B cell (primary cell): ENCODE data around the gene MAN1A2. TPM values are rescaled to one million over a fixed set of nuclear protein-coding genes. Genes with fewer than 3 reads are reported as not detected.

Experiments used
- ATAC-seq: fragments of 200-7000 bp; cut with Tn5 transposase; one replicate; pipeline ENCODE4 v1.10.0; 2021; ENCODE audit warnings: low read depth, mild to moderate bottlenecking, moderate number of reproducible peaks, moderate library complexity
- CTCF ChIA-PET: fragments of 350-600 bp; sonication (Branson Sonifier 250); formaldehyde crosslinking; loops from one replicate; lab custom pipeline; 2021; ENCODE audit warnings: antibody characterized with exemption, inconsistent platforms; lab: Charles Lee
- POLR2A ChIA-PET: fragments of 350-600 bp; sonication (Branson Sonifier 250); formaldehyde crosslinking; loops from one replicate; lab custom pipeline; 2021; ENCODE audit warnings: antibody characterized with exemption; lab: Charles Lee
- DNase-seq: peaks from one replicate; pipeline ENCODE4 v3.0.0; 2013
- H2AFZ ChIP-seq: 2 replicates; pipeline ENCODE4 v1.6.1; 2012; ENCODE audit warnings: mild to moderate bottlenecking, low read depth, low read length; ENCODE audit not compliant: insufficient read depth, poor library complexity, severe bottlenecking
- H3K27ac ChIP-seq, 2 donors: 1 replicate in 1 of 2; 2 replicates in 1 of 2; pipeline ENCODE4 v1.5.1; 2012 to 2013; ENCODE audit warnings: low read length in 2 of 2, mild to moderate bottlenecking in 2 of 2, moderate library complexity in 1 of 2
- H3K27me3 ChIP-seq, 4 experiments: fragments of 200-600 bp in 1 of 4; sonication (generic) in 1 of 4; replicated peaks in 1 of 4; 1 replicate in 2 of 4; 2 replicates in 2 of 4; pipeline versions ENCODE4 v1.6.1 to v1.7.0; 2013 to 2016; ENCODE audit warnings: low read length in 3 of 4, mild to moderate bottlenecking in 2 of 4, mixed read lengths in 1 of 4, moderate library complexity in 1 of 4; ENCODE audit not compliant: insufficient read depth in 4 of 4, control insufficient read depth in 3 of 4; ENCODE audit errors: control extremely low read depth in 1 of 4
- H3K36me3 ChIP-seq, 2 experiments: replicated peaks in 1 of 2; 1 replicate in 1 of 2; 2 replicates in 1 of 2; pipeline versions ENCODE4 v1.6.1 to v1.7.1; 2013; ENCODE audit warnings: low read length in 1 of 2; ENCODE audit not compliant: insufficient read depth in 2 of 2, control insufficient read depth in 1 of 2; ENCODE audit errors: control extremely low read depth in 1 of 2, extremely low read depth in 1 of 2
- H3K4me1 ChIP-seq, 2 donors: fragments of 200-600 bp in 1 of 2; sonication (generic) in 1 of 2; 1 replicate in 1 of 2; 2 replicates in 1 of 2; pipeline versions ENCODE4 v1.5.1 to v1.6.1; 2013 to 2017; ENCODE audit warnings: low read length in 2 of 2; ENCODE audit not compliant: control insufficient read depth in 2 of 2, insufficient read depth in 2 of 2
- H3K4me2 ChIP-seq: replicated peaks from 2 replicates; pipeline ENCODE3; 2012; ENCODE audit warnings: mild to moderate bottlenecking, low read depth, low read length; ENCODE audit not compliant: poor library complexity, severe bottlenecking
- H3K4me3 ChIP-seq, 5 experiments: fragments of 200-600 bp in 1 of 5; sonication (generic) in 1 of 5; 1 replicate in 3 of 5; 2 replicates in 2 of 5; pipeline versions ENCODE4 v1.5.1 to v1.7.0; 2011 to 2016; ENCODE audit warnings: low read length in 4 of 5, mild to moderate bottlenecking in 4 of 5, low read depth in 2 of 5, control low read depth in 1 of 5, moderate library complexity in 1 of 5; ENCODE audit not compliant: insufficient read depth in 1 of 5; ENCODE audit errors: control extremely low read depth in 1 of 5, extremely low read depth in 1 of 5
- H3K79me2 ChIP-seq: fragments of 200-600 bp; sonication (generic); one replicate; pipeline ENCODE4 v1.6.0; 2016; ENCODE audit warnings: low read length; ENCODE audit not compliant: control insufficient read depth, insufficient read depth
- H3K9ac ChIP-seq: fragments of 200-600 bp; sonication (generic); 2 replicates; pipeline ENCODE4 v1.6.1; 2017; ENCODE audit warnings: mild to moderate bottlenecking, low read length, moderate library complexity
- H3K9me3 ChIP-seq, 3 donors: one replicate each; pipeline versions ENCODE4 v1.6.1 to v1.7.1; 2013; ENCODE audit warnings: low read length in 2 of 3; ENCODE audit not compliant: control insufficient read depth in 2 of 3, insufficient read depth in 1 of 3; ENCODE audit errors: control extremely low read depth in 1 of 3
- H4K20me1 ChIP-seq: 2 replicates; pipeline ENCODE4 v1.6.0; 2012; ENCODE audit warnings: mild to moderate bottlenecking, low read length; ENCODE audit not compliant: insufficient read depth, control insufficient read depth, poor library complexity, severe bottlenecking
- H3K27ac Mint-ChIP-seq: one replicate; pipeline ENCODE4 v1.8.0; 2021; ENCODE audit warnings: mixed read lengths
- H3K27me3 Mint-ChIP-seq: one replicate; pipeline ENCODE4 v1.8.0; 2021; ENCODE audit warnings: mixed read lengths
- H3K4me1 Mint-ChIP-seq: one replicate; pipeline ENCODE4 v1.8.0; 2021; ENCODE audit warnings: mixed read lengths
- H3K4me3 Mint-ChIP-seq: one replicate; pipeline ENCODE4 v1.8.0; 2021; ENCODE audit warnings: mixed read lengths
- H3K9me3 Mint-ChIP-seq: one replicate; pipeline ENCODE4 v1.8.0; 2022; ENCODE audit warnings: mixed read lengths; ENCODE audit not compliant: insufficient read depth
- EZH2 ChIP-seq: IDR thresholded peaks from 2 replicates; pipeline ENCODE4 v1.6.1; 2012; ENCODE audit warnings: borderline replicate concordance, low read depth, mild to moderate bottlenecking, moderate library complexity, low read length; ENCODE audit not compliant: insufficient read depth, poor library complexity, severe bottlenecking
- WGBS: methylation state at CpG from one replicate; pipeline ENCODE4 v1.1.5; 2013; ENCODE audit warnings: missing lambda C conversion rate; ENCODE audit not compliant: insufficient coverage; 5-methylcytosine and 5-hydroxymethylcytosine counted together
- intact Hi-C: fragments of 100-400 bp; cut with micrococcal nuclease; formaldehyde crosslinking; loops from one replicate; pipeline ENCODE4 v1.10.0; 2022
- polyA plus RNA-seq: library from polyadenylated mRNA; depleted of rRNA; stranded (reverse); fragments of >200 nt; gene quantifications from 2 replicates; pipeline ENCODE4 v1.2.3, GENCODE V29; 2012
- total RNA-seq, 2 donors: library from RNA; stranded (reverse); fragments of 120-200 nt in 1 of 2; gene quantifications; 1 replicate in 1 of 2; 2 replicates in 1 of 2; pipeline versions ENCODE4 v1.2.3 to v1.2.4, GENCODE V29; 2013 to 2022
- TF ChIP-seq, protein P1 (sequence below): fragments of 200-600 bp; IDR thresholded peaks from one replicate; pipeline ENCODE4 v1.8.0; 2022; ENCODE audit warnings: antibody characterized with exemption, mild to moderate bottlenecking

Gene MAN1A2
- total and polyA plus RNA-seq, 2 donors (not counting 1 experiment from before 2014, with no cell fraction given), result 4.6 to 55.6 TPM

DNA sequence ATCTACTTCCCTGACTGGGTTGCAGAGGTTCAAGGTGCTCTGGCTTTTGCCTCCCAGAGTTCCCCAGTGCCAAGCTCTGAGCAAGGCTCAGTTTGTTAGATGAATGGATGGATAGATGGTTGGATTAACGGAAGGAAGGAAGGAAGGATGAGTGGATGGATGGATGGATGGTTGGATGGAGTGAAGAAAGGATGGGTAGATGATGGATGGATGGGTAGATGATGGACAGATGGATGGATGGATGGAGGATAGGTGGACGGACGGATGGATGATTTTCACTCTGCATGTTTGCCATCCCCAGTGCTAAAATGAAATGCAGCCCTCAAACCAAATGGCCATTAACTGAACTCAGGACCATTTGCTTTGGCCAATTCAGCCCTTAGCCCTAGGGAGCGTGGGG lies 211.2 kb downstream of the MAN1A2 start:
- Histone ChIP-seq H3K9ac (no peak overlapping the region), H3K9me3 (no peaks in the 10 kb centered on the region), H2AFZ (no peak overlapping the region), H3K36me3 (no peaks in the 10 kb centered on the region), H3K4me3 (no peak overlapping the region), H3K79me2 (no peaks in the 10 kb centered on the region), H3K4me2 (no peak overlapping the region), H3K27me3 (no peaks in the 10 kb centered on the region), H3K4me1 (peaks cover 2 to 3% of the 10 kb centered on the region in 2 donors), H4K20me1 (no peaks in the 10 kb centered on the region), H3K27ac (no peak overlapping the region)
- Mint-ChIP-seq H3K4me3 (no peak overlapping the region), H3K27me3 (no peaks in the 10 kb centered on the region), H3K9me3 (no peaks in the 10 kb centered on the region), H3K4me1 (peaks cover 4% of the 10 kb centered on the region), H3K27ac (no peak overlapping the region)
- no peak for ATAC-seq
- TF ChIP-seq, protein P1, sequence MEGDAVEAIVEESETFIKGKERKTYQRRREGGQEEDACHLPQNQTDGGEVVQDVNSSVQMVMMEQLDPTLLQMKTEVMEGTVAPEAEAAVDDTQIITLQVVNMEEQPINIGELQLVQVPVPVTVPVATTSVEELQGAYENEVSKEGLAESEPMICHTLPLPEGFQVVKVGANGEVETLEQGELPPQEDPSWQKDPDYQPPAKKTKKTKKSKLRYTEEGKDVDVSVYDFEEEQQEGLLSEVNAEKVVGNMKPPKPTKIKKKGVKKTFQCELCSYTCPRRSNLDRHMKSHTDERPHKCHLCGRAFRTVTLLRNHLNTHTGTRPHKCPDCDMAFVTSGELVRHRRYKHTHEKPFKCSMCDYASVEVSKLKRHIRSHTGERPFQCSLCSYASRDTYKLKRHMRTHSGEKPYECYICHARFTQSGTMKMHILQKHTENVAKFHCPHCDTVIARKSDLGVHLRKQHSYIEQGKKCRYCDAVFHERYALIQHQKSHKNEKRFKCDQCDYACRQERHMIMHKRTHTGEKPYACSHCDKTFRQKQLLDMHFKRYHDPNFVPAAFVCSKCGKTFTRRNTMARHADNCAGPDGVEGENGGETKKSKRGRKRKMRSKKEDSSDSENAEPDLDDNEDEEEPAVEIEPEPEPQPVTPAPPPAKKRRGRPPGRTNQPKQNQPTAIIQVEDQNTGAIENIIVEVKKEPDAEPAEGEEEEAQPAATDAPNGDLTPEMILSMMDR, result no peak
- TF ChIP-seq EZH2, result no peak
- WGBS, result 100% methylated on average over 1 of the region's 4 CpGs
- no peak for DNase-seq
- POLR2A ChIA-PET, result no interaction called here
- CTCF ChIA-PET, result interaction anchor here (1.7 kb wide), 1 partner anchor 175 kb away, joined by 4 read pairs; no protein-coding TSS in a partner anchor
- intact Hi-C loops, result no loop called here

Other genes starting within 250 kb of the MAN1A2 start
- gene TRIM45, start 245.7 kb upstream of the MAN1A2 start, total RNA-seq, result 2.5 and 2.6 TPM in 2 replicates
- gene TRIM45, start 245.7 kb upstream of the MAN1A2 start, polyA plus RNA-seq, result 0.64 and 0.72 TPM in 2 replicates
- gene VTCN1, start 156.5 kb upstream of the MAN1A2 start, total RNA-seq, result not detected in 2 replicates
- gene VTCN1, start 156.5 kb upstream of the MAN1A2 start, polyA plus RNA-seq, result not detected in 2 replicates
- gene TENT5C, start 238.6 kb downstream of the MAN1A2 start, total RNA-seq, result 112 TPM in 2 replicates
- gene TENT5C, start 238.6 kb downstream of the MAN1A2 start, polyA plus RNA-seq, result 62.2 and 65.4 TPM in 2 replicates